ENCODE data around the gene CHIT1.
"Not testable (repeated sequence)": the region's sequence is repeated elsewhere in the genome, so short reads cannot be mapped to it uniquely, and the experiment has no call there.

The CHIT1 gene

GRCh38 chr1:203252678-203253077 lies 23.2 kb upstream of the CHIT1 start:
- Histone ChIP-seq H3K9ac (ENCODE audit: insufficient read length) (no peak overlapping the region), H3K36me3 (ENCODE audit: insufficient read depth, low read length) (no peaks in the 10 kb centered on the region), H3K9me3 (ENCODE audit: low read depth, low read length) (no peaks in the 10 kb centered on the region), H3K4me3 (no peak overlapping the region), H3K27ac (no peak overlapping the region)
- no peak for TF ChIP-seq FOXP2 (optimal IDR thresholded peaks at IDR 0.05; ENCODE audit: control extremely low read depth, extremely low read length, insufficient read depth)
- TF ChIP-seq POLR2AphosphoS5 (IDR thresholded peaks at IDR 0.05; ENCODE audit: borderline replicate concordance, low read depth, low read length): no peak
- TF ChIP-seq EZH2 (IDR thresholded peaks at IDR 0.05): no peak
- DNase-seq (ENCODE audit: low read depth, low spot score): no peak

GRCh38 chr1:203251466-203251865 lies 22.0 kb upstream of the CHIT1 start:
- no peak for DNase-seq (ENCODE audit: low read depth, low spot score)
- H3K36me3 ChIP-seq (ENCODE audit: insufficient read depth, low read length): no peaks in the 10 kb centered on the region
- no peak overlapping the region for H3K9ac ChIP-seq (ENCODE audit: insufficient read length)
- TF ChIP-seq FOXP2 (optimal IDR thresholded peaks at IDR 0.05; ENCODE audit: control extremely low read depth, extremely low read length, insufficient read depth) (no peak), EZH2 (IDR thresholded peaks at IDR 0.05) (no peak), POLR2AphosphoS5 (IDR thresholded peaks at IDR 0.05; ENCODE audit: borderline replicate concordance, low read depth, low read length) (no peak)
- H3K27ac ChIP-seq: no peak overlapping the region
- H3K9me3 ChIP-seq (ENCODE audit: low read depth, low read length): no peaks in the 10 kb centered on the region
- no peak overlapping the region for H3K4me3 ChIP-seq

- no peak overlapping the region for H3K4me3 ChIP-seq
- TF ChIP-seq FOXP2 (optimal IDR thresholded peaks at IDR 0.05; ENCODE audit: control extremely low read depth, extremely low read length, insufficient read depth) (no peak), POLR2AphosphoS5 (IDR thresholded peaks at IDR 0.05; ENCODE audit: borderline replicate concordance, low read depth, low read length) (no peak), EZH2 (IDR thresholded peaks at IDR 0.05) (no peak)
- H3K36me3 ChIP-seq (ENCODE audit: insufficient read depth, low read length): no peaks in the 10 kb centered on the region
- no peaks in the 10 kb centered on the region for H3K9me3 ChIP-seq (ENCODE audit: low read depth, low read length)
- H3K9ac ChIP-seq (ENCODE audit: insufficient read length): no peak overlapping the region
- DNase-seq (ENCODE audit: low read depth, low spot score): no peak
- no peak overlapping the region for H3K27ac ChIP-seq
Measured at GRCh38 chr1:203250911-203251310, 21.4 kb upstream of the CHIT1 start.

- no peak overlapping the region for H3K4me3 ChIP-seq
- no peak overlapping the region for H3K9ac ChIP-seq (ENCODE audit: insufficient read length)
- no peak for DNase-seq (ENCODE audit: low read depth, low spot score)
- H3K36me3 ChIP-seq (ENCODE audit: insufficient read depth, low read length): no peaks in the 10 kb centered on the region
- H3K27ac ChIP-seq: no peak overlapping the region
- TF ChIP-seq EZH2 (IDR thresholded peaks at IDR 0.05) (no peak), POLR2AphosphoS5 (IDR thresholded peaks at IDR 0.05; ENCODE audit: borderline replicate concordance, low read depth, low read length) (no peak), FOXP2 (optimal IDR thresholded peaks at IDR 0.05; ENCODE audit: control extremely low read depth, extremely low read length, insufficient read depth) (no peak)
- H3K9me3 ChIP-seq (ENCODE audit: low read depth, low read length): no peaks in the 10 kb centered on the region
Measured at GRCh38 chr1:203244776-203245175, 15.3 kb upstream of the CHIT1 start.

GRCh38 chr1:203241708-203242107 lies 12.2 kb upstream of the CHIT1 start:
- H3K36me3 ChIP-seq (ENCODE audit: insufficient read depth, low read length); H3K27ac ChIP-seq; DNase-seq (ENCODE audit: low read depth, low spot score); H3K9me3 ChIP-seq (ENCODE audit: low read depth, low read length); H3K4me3 ChIP-seq; H3K9ac ChIP-seq (ENCODE audit: insufficient read length): not testable (repeated sequence)

GRCh38 chr1:203239526-203240305 lies 10.2 kb upstream of the CHIT1 start:
- Histone ChIP-seq H3K4me3 (no peak overlapping the region), H3K9me3 (ENCODE audit: low read depth, low read length) (no peaks in the 10 kb centered on the region), H3K36me3 (ENCODE audit: insufficient read depth, low read length) (no peaks in the 10 kb centered on the region), H3K9ac (ENCODE audit: insufficient read length) (no peak overlapping the region), H3K27ac (no peak overlapping the region)
- DNase-seq (ENCODE audit: low read depth, low spot score): no peak
- no peak for TF ChIP-seq POLR2AphosphoS5 (IDR thresholded peaks at IDR 0.05; ENCODE audit: borderline replicate concordance, low read depth, low read length)
- TF ChIP-seq EZH2 (IDR thresholded peaks at IDR 0.05): no peak
- TF ChIP-seq FOXP2 (optimal IDR thresholded peaks at IDR 0.05; ENCODE audit: control extremely low read depth, extremely low read length, insufficient read depth): no peak

- Histone ChIP-seq H3K9me3 (ENCODE audit: low read depth, low read length) (no peaks in the 10 kb centered on the region), H3K9ac (ENCODE audit: insufficient read length) (no peak overlapping the region), H3K36me3 (ENCODE audit: insufficient read depth, low read length) (no peaks in the 10 kb centered on the region), H3K27ac (no peak overlapping the region), H3K4me3 (no peak overlapping the region)
- DNase-seq (ENCODE audit: low read depth, low spot score): no peak
- TF ChIP-seq POLR2AphosphoS5 (IDR thresholded peaks at IDR 0.05; ENCODE audit: borderline replicate concordance, low read depth, low read length) (no peak), EZH2 (IDR thresholded peaks at IDR 0.05) (no peak), FOXP2 (optimal IDR thresholded peaks at IDR 0.05; ENCODE audit: control extremely low read depth, extremely low read length, insufficient read depth) (no peak)
Measured at GRCh38 chr1:203239081-203239480, 9.6 kb upstream of the CHIT1 start.

- TF ChIP-seq EZH2 (IDR thresholded peaks at IDR 0.05) (no peak), POLR2AphosphoS5 (IDR thresholded peaks at IDR 0.05; ENCODE audit: borderline replicate concordance, low read depth, low read length) (no peak), FOXP2 (optimal IDR thresholded peaks at IDR 0.05; ENCODE audit: control extremely low read depth, extremely low read length, insufficient read depth) (no peak)
- Histone ChIP-seq H3K36me3 (ENCODE audit: insufficient read depth, low read length) (no peaks in the 10 kb centered on the region), H3K9me3 (ENCODE audit: low read depth, low read length) (no peaks in the 10 kb centered on the region), H3K9ac (ENCODE audit: insufficient read length) (no peak overlapping the region), H3K27ac (no peak overlapping the region), H3K4me3 (no peak overlapping the region)
- no peak for DNase-seq (ENCODE audit: low read depth, low spot score)
Measured at GRCh38 chr1:203238535-203238934, 9.1 kb upstream of the CHIT1 start.

- not testable (repeated sequence) for H3K9me3 ChIP-seq (ENCODE audit: low read depth, low read length); H3K4me3 ChIP-seq; H3K27ac ChIP-seq; H3K9ac ChIP-seq (ENCODE audit: insufficient read length); H3K36me3 ChIP-seq (ENCODE audit: insufficient read depth, low read length); DNase-seq (ENCODE audit: low read depth, low spot score)
Measured at GRCh38 chr1:203234901-203235300, 5.4 kb upstream of the CHIT1 start.
